A673 (cell line): ENCODE results near the gene NEGR1.

Experiments
- CTCF ChIP-seq: fragments of 300-800, 200-600 bp; sonication (generic); conservative IDR thresholded peaks from 2 replicates; pipeline ENCODE4 v1.5.1; 2017; ENCODE audit warnings: low read depth, mild to moderate bottlenecking, antibody characterized with exemption, low read length, moderate library complexity, mixed read lengths
- EZH2 ChIP-seq: fragments of 200-600 bp; sonication (generic); IDR thresholded peaks from 2 replicates; pipeline ENCODE4 v1.6.1; 2017; ENCODE audit warnings: borderline replicate concordance, low read depth, mild to moderate bottlenecking, mixed read lengths, antibody characterized with exemption, low read length; ENCODE audit not compliant: poor library complexity, severe bottlenecking

- no peak for TF ChIP-seq CTCF
- TF ChIP-seq EZH2: no peak
These were observed 458.5 kb downstream of the NEGR1 start for GRCh38 chr1:71823708-71824305.
